SK-N-SH (cell line): Measurements from ENCODE around the gene GHR. TPM values are rescaled to one million over a fixed set of nuclear protein-coding genes. Genes with fewer than 3 reads are reported as not detected.

ENCODE experiments used
- CTCF ChIA-PET: fragments of 300-600, 350-600 bp; formaldehyde crosslinking; extraction: SDS; loops from one replicate; lab custom pipeline; 2021; lab: Yijun Ruan, JAX
- POLR2A ChIA-PET: fragments of 350-600 bp; sonication (Branson Sonifier 250); formaldehyde crosslinking; extraction: SDS; loops from one replicate; lab custom pipeline; 2020; ENCODE audit warnings: antibody characterized with exemption, inconsistent platforms; lab: Yijun Ruan, JAX
- DNase-seq: peaks from one replicate; pipeline ENCODE4 v3.0.0; 2012
- H2AFZ ChIP-seq: fragments of 200-600 bp; sonication (generic); 2 replicates; pipeline ENCODE4 v1.8.1; 2016; ENCODE audit warnings: antibody characterized with exemption, mild to moderate bottlenecking, low read depth
- H3F3A ChIP-seq: fragments of 200-600 bp; sonication (generic); replicated peaks from 2 replicates; pipeline ENCODE3; 2016; ENCODE audit warnings: antibody characterized with exemption, mild to moderate bottlenecking; ENCODE audit not compliant: insufficient read depth
- H3K27ac ChIP-seq, 2 experiments: fragments of 200-500 bp in 1 of 2; fragments of 200-600 bp in 1 of 2; sonication (Bioruptor generic) in 1 of 2; sonication (generic), shearing (Covaris generic) in 1 of 2; 2 replicates each; pipeline versions ENCODE4 v1.5.1 to v1.6.1; 2014 to 2016; ENCODE audit warnings: low read depth in 2 of 2, inconsistent platforms in 1 of 2, low read length in 1 of 2, mild to moderate bottlenecking in 1 of 2, mixed read lengths in 1 of 2
- H3K27me3 ChIP-seq: fragments of 200-600 bp; sonication (generic), shearing (Covaris generic); 2 replicates; pipeline ENCODE4 v1.6.1; 2016; ENCODE audit warnings: mixed run types; ENCODE audit not compliant: insufficient read depth
- H3K36me3 ChIP-seq, 2 experiments: fragments of 200-500 bp in 1 of 2; fragments of 200-600 bp in 1 of 2; sonication (Bioruptor generic) in 1 of 2; sonication (generic) in 1 of 2; replicated peaks in 1 of 2; 2 replicates each; pipeline versions ENCODE3 to v1.5.1; 2014 to 2016; ENCODE audit warnings: low read length in 1 of 2, mild to moderate bottlenecking in 1 of 2; ENCODE audit not compliant: insufficient read depth in 2 of 2, control insufficient read depth in 1 of 2
- H3K4me1 ChIP-seq, 2 experiments: fragments of 200-500 bp in 1 of 2; fragments of 200-600 bp in 1 of 2; sonication (Bioruptor generic) in 1 of 2; sonication (generic), shearing (Covaris generic) in 1 of 2; 2 replicates each; pipeline versions ENCODE4 v1.5.1 to v1.6.1; 2014 to 2016; ENCODE audit warnings: low read depth in 1 of 2, low read length in 1 of 2, mixed run types in 1 of 2; ENCODE audit not compliant: insufficient read depth in 2 of 2, control insufficient read depth in 1 of 2
- H3K4me2 ChIP-seq: fragments of 200-600 bp; sonication (generic), shearing (Covaris generic); 2 replicates; pipeline ENCODE4 v1.6.1; 2017; ENCODE audit warnings: mixed run types
- H3K4me3 ChIP-seq, 2 experiments: fragments of 200-500 bp in 1 of 2; fragments of 200-600 bp in 1 of 2; sonication (Bioruptor generic) in 1 of 2; sonication (generic), shearing (Covaris generic) in 1 of 2; 2 replicates each; pipeline versions ENCODE4 v1.5.1 to v1.8.1; 2014 to 2016; ENCODE audit warnings: low read depth in 2 of 2, inconsistent platforms in 1 of 2, low read length in 1 of 2, mild to moderate bottlenecking in 1 of 2, mixed read lengths in 1 of 2, moderate library complexity in 1 of 2
- H3K79me2 ChIP-seq: fragments of 200-600 bp; sonication (generic); 2 replicates; pipeline ENCODE4 v1.8.1; 2017; ENCODE audit warnings: mild to moderate bottlenecking; ENCODE audit not compliant: insufficient read depth
- H3K9ac ChIP-seq: fragments of 200-600 bp; sonication (generic); 2 replicates; pipeline ENCODE4 v1.6.1; 2017; ENCODE audit warnings: mixed run types
- H3K9me2 ChIP-seq: fragments of 200-600 bp; sonication (generic); 2 replicates; pipeline ENCODE4 v1.6.1; 2017; ENCODE audit warnings: mixed run types
- H3K9me3 ChIP-seq: fragments of 200-600 bp; sonication (generic); 2 replicates; pipeline ENCODE4 v1.6.1; 2017; ENCODE audit warnings: mixed run types, mild to moderate bottlenecking, moderate library complexity
- H4K20me1 ChIP-seq: fragments of 200-600 bp; sonication (generic); 2 replicates; pipeline ENCODE4 v1.6.1; 2017; ENCODE audit warnings: mild to moderate bottlenecking, mixed run types; ENCODE audit not compliant: insufficient read depth
- CHD2 ChIP-seq: fragments of 150-350 bp; IDR thresholded peaks from 2 replicates; pipeline ENCODE4 v1.6.1; 2018; ENCODE audit warnings: low read length; ENCODE audit not compliant: partially characterized antibody
- EP300 ChIP-seq, 2 experiments: IDR thresholded peaks; 2 replicates each; pipeline versions ENCODE4 v1.4.0 to v1.6.1; 2012; ENCODE audit warnings: borderline replicate concordance in 1 of 2, low read depth in 1 of 2, low read length in 1 of 2
- EZH2phosphoT487 ChIP-seq: fragments of 200-600 bp; sonication (generic); IDR thresholded peaks from 2 replicates; pipeline ENCODE4 v1.6.1; 2017; ENCODE audit warnings: low read depth, mixed run types, mild to moderate bottlenecking, antibody characterized with exemption, moderate library complexity, borderline replicate concordance
- FOSL2 ChIP-seq: IDR thresholded peaks from 2 replicates; pipeline ENCODE4 v1.4.0; 2012; ENCODE audit warnings: low read depth, mild to moderate bottlenecking, moderate library complexity, borderline replicate concordance
- FOXM1 ChIP-seq: IDR thresholded peaks from 2 replicates; pipeline ENCODE4 v1.4.0; 2012; ENCODE audit warnings: low read depth, mild to moderate bottlenecking
- GABPA ChIP-seq: IDR thresholded peaks from 2 replicates; pipeline ENCODE4 v1.4.0; 2012; ENCODE audit warnings: low read depth, mild to moderate bottlenecking
- JUND ChIP-seq: IDR thresholded peaks from 2 replicates; pipeline ENCODE4 v1.4.0; 2012
- NRF1 ChIP-seq: IDR thresholded peaks from 2 replicates; pipeline ENCODE4 v1.6.1; 2012; ENCODE audit warnings: low read depth, mild to moderate bottlenecking, low read length
- RCOR1 ChIP-seq: fragments of 150-350 bp; IDR thresholded peaks from 2 replicates; pipeline ENCODE4 v1.6.1; 2017; ENCODE audit warnings: antibody characterized with exemption, low read length
- RFX5 ChIP-seq: IDR thresholded peaks from 2 replicates; pipeline ENCODE4 v1.6.1; 2012; ENCODE audit warnings: mild to moderate bottlenecking, improper control_type of control experiment, low read length
- SIN3A ChIP-seq: IDR thresholded peaks from 2 replicates; pipeline ENCODE4 v1.6.1; 2012; ENCODE audit warnings: low read depth, mild to moderate bottlenecking, low read length, moderate library complexity, borderline replicate concordance
- SMC3 ChIP-seq: IDR thresholded peaks from 2 replicates; pipeline ENCODE4 v1.6.1; 2012; ENCODE audit warnings: low read depth, low read length, improper control_type of control experiment
- TCF12 ChIP-seq: IDR thresholded peaks from 2 replicates; pipeline ENCODE4 v1.4.0; 2012
- TEAD4 ChIP-seq: IDR thresholded peaks from 2 replicates; pipeline ENCODE4 v1.4.0; 2012; ENCODE audit warnings: mild to moderate bottlenecking, borderline replicate concordance; ENCODE audit not compliant: insufficient read depth
- YY1 ChIP-seq: IDR thresholded peaks from 2 replicates; pipeline ENCODE4 v1.4.0; 2012; ENCODE audit warnings: low read depth, mild to moderate bottlenecking
- WGBS: methylation state at CpG from one replicate; pipeline ENCODE4 v1.1.6; 2017; ENCODE audit warnings: low lambda C conversion rate; 5-methylcytosine and 5-hydroxymethylcytosine counted together
- polyA plus RNA-seq, 3 experiments: library from polyadenylated mRNA; depleted of rRNA; stranded (reverse); fragments of >200 nt; gene quantifications; 2 replicates each; pipeline ENCODE4 v1.2.3, GENCODE V29; 2012
- TF ChIP-seq, protein P1 (sequence below): IDR thresholded peaks from 2 replicates; pipeline ENCODE4; 2012
- TF ChIP-seq, protein P2 (sequence below): IDR thresholded peaks from 2 replicates; pipeline ENCODE4 v1.4.0; 2012; ENCODE audit warnings: low read depth
- TF ChIP-seq, protein P3 (sequence below): fragments of 200-600 bp; sonication (generic); IDR thresholded peaks from 2 replicates; pipeline ENCODE4 v1.6.1; 2017; ENCODE audit warnings: antibody characterized with exemption, mild to moderate bottlenecking, moderate library complexity

GHR gene
- polyA plus RNA-seq, 1 of the 3 experiments (the other 2 are of a cell fraction), result 0.03 TPM

DNA sequence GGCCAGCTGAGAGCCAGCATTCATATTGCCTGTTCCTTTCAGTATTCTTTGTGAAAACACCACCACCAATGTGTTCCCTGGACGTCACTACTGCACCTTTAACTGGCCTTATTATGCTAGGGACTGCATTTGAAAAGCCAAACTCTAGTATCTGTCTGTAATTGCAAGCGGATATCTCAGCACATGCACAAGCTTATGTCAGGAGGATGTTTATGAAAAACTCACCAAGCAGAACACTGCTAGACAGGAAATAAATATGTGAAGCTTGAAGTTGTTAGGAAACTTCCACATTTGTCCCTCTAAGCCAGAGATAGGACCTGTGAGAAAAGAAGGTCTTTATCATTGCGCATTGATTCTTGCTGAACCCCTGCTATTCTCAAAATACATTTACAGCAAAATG lies 198.0 kb downstream of the GHR start:
- Histone ChIP-seq H3K4me3 (no peak overlapping the region), H3K4me1 (no peaks in the 10 kb centered on the region), H3K9ac (no peak overlapping the region), H2AFZ (no peak overlapping the region), H3K9me2 (no peaks in the 10 kb centered on the region), H3K79me2 (no peaks in the 10 kb centered on the region), H3K9me3 (no peaks in the 10 kb centered on the region), H3K27me3 (no peaks in the 10 kb centered on the region), H3K4me2 (no peak overlapping the region), H3K36me3 (no peaks in the 10 kb centered on the region), H3F3A (no peaks in the 10 kb centered on the region), H4K20me1 (no peaks in the 10 kb centered on the region), H3K27ac (no peak overlapping the region)
- 13% methylated on average over 3 of the region's 3 CpGs for WGBS
- DNase-seq, result no peak
- POLR2A ChIA-PET, result no interaction called here
- CTCF ChIA-PET, result no interaction called here
- TF ChIP-seq, protein P1, sequence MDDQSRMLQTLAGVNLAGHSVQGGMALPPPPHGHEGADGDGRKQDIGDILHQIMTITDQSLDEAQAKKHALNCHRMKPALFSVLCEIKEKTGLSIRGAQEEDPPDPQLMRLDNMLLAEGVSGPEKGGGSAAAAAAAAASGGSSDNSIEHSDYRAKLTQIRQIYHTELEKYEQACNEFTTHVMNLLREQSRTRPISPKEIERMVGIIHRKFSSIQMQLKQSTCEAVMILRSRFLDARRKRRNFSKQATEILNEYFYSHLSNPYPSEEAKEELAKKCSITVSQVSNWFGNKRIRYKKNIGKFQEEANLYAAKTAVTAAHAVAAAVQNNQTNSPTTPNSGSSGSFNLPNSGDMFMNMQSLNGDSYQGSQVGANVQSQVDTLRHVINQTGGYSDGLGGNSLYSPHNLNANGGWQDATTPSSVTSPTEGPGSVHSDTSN, result no peak
- TF ChIP-seq, protein P2, sequence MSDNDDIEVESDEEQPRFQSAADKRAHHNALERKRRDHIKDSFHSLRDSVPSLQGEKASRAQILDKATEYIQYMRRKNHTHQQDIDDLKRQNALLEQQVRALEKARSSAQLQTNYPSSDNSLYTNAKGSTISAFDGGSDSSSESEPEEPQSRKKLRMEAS, result no peak
- no peak for TF ChIP-seq CHD2
- TF ChIP-seq, protein P3, sequence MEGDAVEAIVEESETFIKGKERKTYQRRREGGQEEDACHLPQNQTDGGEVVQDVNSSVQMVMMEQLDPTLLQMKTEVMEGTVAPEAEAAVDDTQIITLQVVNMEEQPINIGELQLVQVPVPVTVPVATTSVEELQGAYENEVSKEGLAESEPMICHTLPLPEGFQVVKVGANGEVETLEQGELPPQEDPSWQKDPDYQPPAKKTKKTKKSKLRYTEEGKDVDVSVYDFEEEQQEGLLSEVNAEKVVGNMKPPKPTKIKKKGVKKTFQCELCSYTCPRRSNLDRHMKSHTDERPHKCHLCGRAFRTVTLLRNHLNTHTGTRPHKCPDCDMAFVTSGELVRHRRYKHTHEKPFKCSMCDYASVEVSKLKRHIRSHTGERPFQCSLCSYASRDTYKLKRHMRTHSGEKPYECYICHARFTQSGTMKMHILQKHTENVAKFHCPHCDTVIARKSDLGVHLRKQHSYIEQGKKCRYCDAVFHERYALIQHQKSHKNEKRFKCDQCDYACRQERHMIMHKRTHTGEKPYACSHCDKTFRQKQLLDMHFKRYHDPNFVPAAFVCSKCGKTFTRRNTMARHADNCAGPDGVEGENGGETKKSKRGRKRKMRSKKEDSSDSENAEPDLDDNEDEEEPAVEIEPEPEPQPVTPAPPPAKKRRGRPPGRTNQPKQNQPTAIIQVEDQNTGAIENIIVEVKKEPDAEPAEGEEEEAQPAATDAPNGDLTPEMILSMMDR, result no peak

DNA sequence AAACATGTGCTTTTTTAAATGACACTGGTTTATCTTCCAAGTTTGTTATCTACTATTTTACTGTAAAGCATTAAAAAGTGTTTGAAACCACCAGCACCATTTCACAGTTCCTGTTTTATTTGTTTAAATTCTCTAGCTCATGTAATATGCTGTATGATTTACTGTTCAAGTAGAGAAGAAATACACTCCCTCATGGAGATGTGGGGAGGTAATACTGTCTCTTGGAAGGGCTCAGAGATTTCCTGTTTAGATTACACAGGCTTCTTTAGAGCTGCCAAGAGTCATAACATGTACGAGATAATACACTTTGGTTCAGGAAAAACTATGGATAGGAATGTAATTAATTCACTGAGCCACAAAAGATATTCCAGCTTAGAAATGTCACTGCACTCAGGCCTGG lies 198.4 kb downstream of the GHR start:
- POLR2A ChIA-PET, result no interaction called here
- H3K9me2 ChIP-seq, result no peaks in the 10 kb centered on the region
- H3K36me3 ChIP-seq, result no peaks in the 10 kb centered on the region
- H3K79me2 ChIP-seq, result no peaks in the 10 kb centered on the region
- WGBS, result 0% methylated on average over 1 of the region's 1 CpG
- H3K27ac ChIP-seq, result no peak overlapping the region
- no peaks in the 10 kb centered on the region for H3K27me3 ChIP-seq
- no peak overlapping the region for H3K9ac ChIP-seq
- CTCF ChIA-PET, result no interaction called here
- no peaks in the 10 kb centered on the region for H4K20me1 ChIP-seq
- TF ChIP-seq TEAD4 (no peak), JUND (no peak), EZH2phosphoT487 (no peak), SIN3A (no peak)
- no peak overlapping the region for H3K4me3 ChIP-seq
- no peak overlapping the region for H3K4me2 ChIP-seq
- H3K4me1 ChIP-seq, result no peaks in the 10 kb centered on the region
- H3K9me3 ChIP-seq, result no peaks in the 10 kb centered on the region
- DNase-seq, result no peak
- no peaks in the 10 kb centered on the region for H3F3A ChIP-seq
- H2AFZ ChIP-seq, result no peak overlapping the region

DNA sequence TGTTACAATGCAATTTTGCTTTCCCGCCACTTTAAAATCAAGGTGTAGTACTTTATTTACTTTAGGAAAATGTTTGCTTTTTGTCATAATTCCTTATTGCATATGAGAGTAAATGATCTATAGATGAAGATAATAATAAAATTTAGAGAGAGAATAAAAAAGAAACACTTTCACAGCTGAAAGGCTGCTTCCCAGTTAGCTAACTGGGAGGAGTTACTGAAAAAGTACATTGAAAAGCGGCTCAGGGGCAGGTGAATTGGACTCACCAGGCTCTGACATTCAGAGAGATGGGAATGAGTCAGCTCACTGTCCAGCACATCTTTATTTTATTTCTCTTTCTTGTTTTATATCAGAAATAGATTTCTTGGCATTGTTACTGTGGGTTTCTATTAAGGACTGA lies 201.7 kb downstream of the GHR start:
- POLR2A ChIA-PET, result no interaction called here
- CTCF ChIA-PET, result no interaction called here
- 6% methylated on average over 2 of the region's 2 CpGs for WGBS

More for the DNA sequence above, 201.7 kb downstream of the GHR start:
- Histone ChIP-seq H3K27ac (no peak overlapping the region), H4K20me1 (no peaks in the 10 kb centered on the region), H3K9ac (no peak overlapping the region), H3K4me1 (no peaks in the 10 kb centered on the region), H3K79me2 (no peaks in the 10 kb centered on the region), H3K4me2 (no peak overlapping the region), H3K36me3 (no peaks in the 10 kb centered on the region), H3K27me3 (no peaks in the 10 kb centered on the region), H2AFZ (no peak overlapping the region), H3K9me2 (no peaks in the 10 kb centered on the region), H3F3A (no peaks in the 10 kb centered on the region), H3K9me3 (no peaks in the 10 kb centered on the region), H3K4me3 (no peak overlapping the region)
- no peak for TF ChIP-seq TCF12
- TF ChIP-seq EZH2phosphoT487, result no peak
- no peak for TF ChIP-seq NRF1
- no peak for TF ChIP-seq RCOR1
- no peak for TF ChIP-seq RFX5
- no peak for TF ChIP-seq SMC3
- no peak for TF ChIP-seq JUND
- TF ChIP-seq EP300 (IDR thresholded peaks at IDR 0.05; ENCODE audit: borderline replicate concordance in 1 of 2, low read depth in 1 of 2, low read length in 1 of 2), result no peak
- no peak for TF ChIP-seq GABPA
- no peak for TF ChIP-seq FOXM1
- TF ChIP-seq YY1, result no peak
- no peak for TF ChIP-seq FOSL2
- TF ChIP-seq, protein P2, result no peak
- no peak for TF ChIP-seq CHD2
- no peak for DNase-seq
